HG03039 (cell line): ENCODE measurements around the gene RAB40B.
"Not testable (repeated sequence)": the region's sequence is repeated elsewhere in the genome, so short reads cannot be mapped to it uniquely, and the experiment has no call there.

Experiments
- ATAC-seq: cut with Tn5 transposase; IDR thresholded peaks from one replicate; pipeline ENCODE4 v1.9.1; 2021; ENCODE audit warnings: mild to moderate bottlenecking, moderate library complexity; ENCODE audit not compliant: unreplicated experiment

The RAB40B gene

GRCh38 chr17:82668631-82669099, 29.8 kb downstream of the RAB40B start:
- ATAC-seq: no peak

- no peak for ATAC-seq
Observed at GRCh38 chr17:82668024-82668630, 30.4 kb downstream of the RAB40B start.

DNA sequence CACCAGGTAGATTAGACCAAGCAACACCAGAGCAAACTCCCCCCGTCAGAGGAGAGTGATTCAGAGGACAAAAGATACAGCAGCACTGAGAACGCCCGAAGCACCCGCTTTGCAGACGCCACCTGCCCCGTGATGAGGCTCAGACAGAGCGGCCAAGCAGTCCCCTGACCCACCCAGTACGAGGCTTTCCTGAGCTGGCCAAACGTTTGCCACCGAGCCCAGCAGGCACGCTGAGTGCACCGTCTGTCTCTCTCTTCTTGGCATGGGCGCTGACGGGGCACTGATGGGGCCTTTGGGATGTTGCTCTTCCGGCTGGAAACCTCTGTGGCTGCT, 30.9 kb downstream of the RAB40B start:
- no peak for ATAC-seq

DNA sequence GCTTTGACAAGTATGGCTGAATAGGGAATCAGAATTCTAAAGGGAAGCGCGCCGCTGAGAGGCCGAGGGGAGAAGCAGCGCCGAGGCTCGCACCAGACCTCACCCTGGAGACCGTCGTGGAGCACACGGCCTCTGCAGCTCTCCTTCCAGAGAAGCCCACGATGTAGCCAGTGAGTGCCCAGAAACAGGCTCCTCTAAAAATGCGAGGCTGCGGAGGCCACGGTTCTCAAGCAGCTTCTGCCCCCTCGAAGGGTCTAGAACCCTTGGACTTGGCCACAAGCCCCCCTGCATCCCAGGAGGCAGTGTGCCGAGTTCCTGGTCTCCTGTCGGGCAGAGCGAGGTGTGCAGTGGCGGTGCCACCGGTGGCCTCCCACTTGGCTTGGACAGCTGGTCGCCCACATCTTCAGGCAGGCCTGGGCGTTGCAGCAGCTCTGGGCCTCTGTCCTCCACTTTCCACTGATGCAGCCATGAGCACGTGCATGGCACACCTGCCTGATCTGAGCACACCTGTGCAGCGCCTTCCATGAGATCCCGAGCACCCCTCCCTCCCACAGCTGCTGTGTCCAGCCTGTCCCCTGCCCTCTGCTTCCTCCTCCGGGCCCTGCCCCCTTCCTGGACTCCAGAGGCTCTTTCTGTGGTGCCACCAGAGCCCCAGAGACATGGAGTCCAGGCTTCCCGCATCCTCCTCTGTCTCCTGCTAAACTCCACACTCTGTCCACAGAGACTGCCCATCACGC, 31.4 kb downstream of the RAB40B start:
- ATAC-seq: no peak

DNA sequence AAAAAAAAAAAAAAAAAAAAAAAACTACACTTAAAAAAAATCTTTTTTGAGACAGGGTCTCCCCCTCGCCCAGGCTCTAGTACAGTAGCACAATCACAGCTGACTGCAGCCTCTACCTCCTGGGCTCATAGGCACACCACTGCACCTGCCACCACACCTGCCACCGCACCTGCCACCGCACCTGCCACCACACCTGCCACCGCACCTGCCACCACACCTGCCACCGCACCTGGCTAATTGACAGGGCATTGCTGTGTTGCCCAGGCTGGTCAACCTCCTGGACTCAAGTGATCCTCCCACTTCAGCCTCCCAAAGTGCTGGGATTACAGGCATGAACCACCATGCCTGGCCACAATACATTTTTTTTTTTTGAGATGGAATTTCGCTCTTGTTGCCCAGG, 32.6 kb downstream of the RAB40B start:
- no peak for ATAC-seq

DNA sequence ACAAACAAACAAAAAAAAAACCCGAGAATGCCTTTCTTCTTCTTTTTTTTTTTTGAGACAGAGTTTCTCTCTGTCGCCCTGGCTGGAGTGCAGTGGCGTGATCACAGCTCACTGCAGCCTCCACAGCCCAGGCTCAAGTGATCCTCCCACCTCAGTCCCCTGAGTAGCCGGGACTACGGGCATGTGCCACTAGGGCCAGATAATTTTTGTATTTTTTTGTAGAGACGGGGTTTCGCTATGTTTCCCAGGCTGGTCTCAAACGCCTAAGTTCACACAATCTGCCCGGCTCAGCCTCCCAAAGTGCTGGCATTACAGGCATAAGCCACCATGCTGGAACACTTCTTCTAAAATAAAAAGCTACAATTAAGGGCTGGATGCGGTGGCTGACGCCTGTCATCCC, 33.3 kb downstream of the RAB40B start:
- ATAC-seq: no peak

GRCh38 chr17:82664701-82665182, 33.8 kb downstream of the RAB40B start:
- no peak for ATAC-seq

GRCh38 chr17:82664276-82664575, 34.3 kb downstream of the RAB40B start:
- no peak for ATAC-seq

DNA sequence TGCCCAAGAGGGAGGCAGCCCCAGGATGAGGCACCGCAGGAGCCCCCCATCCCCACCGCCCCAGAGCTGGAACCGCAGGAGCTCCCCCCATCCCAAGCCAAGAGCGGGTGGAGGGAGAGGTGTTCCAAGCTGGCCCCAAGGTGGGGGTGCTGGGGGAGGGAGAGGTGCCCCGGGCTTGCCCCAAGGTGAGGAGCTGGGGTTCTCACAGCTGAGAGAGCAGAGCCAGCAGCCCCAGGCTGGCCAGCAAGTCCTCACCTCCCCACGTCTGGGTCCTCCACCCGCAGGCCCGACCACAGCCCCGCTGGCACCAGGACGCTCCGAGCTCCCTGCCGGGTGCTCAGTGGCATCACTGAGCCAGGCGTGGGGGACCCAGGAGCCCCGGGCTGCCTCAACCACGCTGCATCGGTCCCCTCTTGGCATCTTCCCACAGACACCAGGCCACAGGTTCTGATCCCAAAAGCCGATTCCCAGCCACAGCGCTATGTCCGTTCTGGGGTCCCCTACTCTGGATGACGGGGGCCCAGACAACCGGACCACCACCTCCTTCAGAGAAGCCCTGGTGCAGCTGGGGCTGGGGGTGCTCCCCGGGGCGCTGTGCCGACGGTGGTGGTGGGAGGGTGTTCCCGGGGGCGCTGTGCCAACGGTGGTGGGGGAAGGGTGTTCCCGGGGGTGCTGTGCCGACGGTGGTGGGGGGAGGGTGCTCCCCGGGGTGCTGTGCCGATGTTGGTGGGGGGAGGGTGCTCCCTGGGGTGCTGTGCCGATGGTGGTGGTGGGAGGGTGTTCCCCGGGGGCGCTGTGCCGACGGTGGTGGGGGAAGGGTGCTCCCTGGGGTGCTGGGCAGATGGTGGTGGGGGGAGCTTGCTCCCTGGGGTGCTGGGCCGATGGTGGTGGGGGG, 34.9 kb downstream of the RAB40B start:
- no peak for ATAC-seq

DNA sequence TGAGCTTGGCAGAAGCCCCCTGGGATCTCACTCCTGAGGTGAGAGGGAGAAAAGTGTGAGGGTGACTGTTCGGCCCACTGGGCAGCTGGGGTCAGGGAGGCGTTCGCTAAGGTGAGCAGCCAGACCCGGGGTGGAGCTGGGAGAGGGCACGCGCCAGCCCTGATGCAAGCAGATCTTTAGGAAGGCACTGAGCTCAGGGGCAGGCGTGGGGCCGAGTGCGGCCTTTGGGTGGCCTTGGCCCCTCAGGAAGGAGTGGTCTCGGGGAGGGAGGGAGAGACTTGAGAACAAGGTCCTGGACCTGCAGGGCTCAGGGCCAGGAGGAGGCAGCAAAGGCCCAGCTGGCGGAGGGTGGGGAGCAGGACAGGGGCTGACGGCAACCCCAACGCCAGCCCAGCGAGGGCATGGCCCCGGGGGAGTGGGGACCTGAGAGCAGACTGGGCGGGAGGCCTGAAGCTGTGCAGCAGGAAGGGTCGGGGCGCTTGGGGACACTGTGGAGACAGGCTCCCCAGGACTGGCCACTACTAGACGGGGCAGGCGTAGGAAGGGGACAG, 35.7 kb downstream of the RAB40B start:
- ATAC-seq: no peak

- ATAC-seq: no peak
Observed at GRCh38 chr17:82661717-82662683, 36.5 kb downstream of the RAB40B start.

- ATAC-seq: no peak
Observed at GRCh38 chr17:82659886-82660285, 38.6 kb downstream of the RAB40B start.

DNA sequence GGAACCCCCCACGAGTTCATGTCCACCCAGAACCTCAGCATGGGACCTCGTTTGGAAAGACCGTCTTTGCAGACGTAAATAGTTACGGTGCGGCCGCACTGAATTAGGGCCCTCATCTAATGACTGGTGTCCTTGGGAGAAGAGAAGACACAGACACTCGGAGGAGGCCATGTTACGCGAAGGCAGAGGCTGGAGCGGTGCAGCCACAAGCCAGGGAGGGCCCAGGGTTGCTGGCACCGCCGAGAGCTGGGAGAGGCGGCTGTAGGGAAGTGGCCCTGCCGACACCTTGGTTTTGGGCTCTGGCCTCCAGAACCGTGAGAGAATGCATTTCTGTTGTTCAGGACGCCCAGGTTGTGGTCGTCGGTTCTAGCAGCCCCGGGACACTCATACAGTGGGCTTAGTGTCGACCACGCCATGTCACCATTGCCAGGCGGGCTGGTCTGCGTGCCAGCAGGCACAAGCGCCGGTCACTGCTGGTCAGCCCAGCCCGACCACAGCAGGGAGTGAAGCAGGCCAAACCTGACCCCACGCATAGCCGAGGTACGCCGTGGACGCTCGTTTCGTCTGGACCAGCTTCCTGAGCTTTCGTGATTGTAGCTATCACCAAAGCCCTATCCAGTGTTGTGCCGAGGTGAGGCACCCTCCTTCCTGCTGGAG, 39.6 kb downstream of the RAB40B start:
- no peak for ATAC-seq

DNA sequence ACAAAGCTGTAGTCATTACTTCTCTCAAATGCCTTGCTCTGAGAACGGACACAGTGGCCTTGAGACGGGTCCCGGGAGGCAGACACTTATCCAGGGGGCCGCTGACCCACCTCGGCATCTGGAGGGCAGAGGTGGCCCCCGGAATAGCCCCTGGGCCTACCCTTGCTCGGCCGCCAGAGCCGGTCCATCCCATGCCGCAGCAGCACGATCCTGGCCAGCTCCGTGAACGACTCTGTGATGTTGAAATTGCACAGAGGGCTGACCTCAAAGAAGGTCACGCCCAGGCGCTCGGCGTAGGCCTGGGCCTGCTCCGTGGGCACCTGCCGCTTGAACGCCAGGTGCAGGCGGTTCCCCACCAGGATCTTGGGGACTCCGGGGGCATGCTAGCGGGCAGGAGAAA, 40.2 kb downstream of the RAB40B start:
- ATAC-seq: no peak

DNA sequence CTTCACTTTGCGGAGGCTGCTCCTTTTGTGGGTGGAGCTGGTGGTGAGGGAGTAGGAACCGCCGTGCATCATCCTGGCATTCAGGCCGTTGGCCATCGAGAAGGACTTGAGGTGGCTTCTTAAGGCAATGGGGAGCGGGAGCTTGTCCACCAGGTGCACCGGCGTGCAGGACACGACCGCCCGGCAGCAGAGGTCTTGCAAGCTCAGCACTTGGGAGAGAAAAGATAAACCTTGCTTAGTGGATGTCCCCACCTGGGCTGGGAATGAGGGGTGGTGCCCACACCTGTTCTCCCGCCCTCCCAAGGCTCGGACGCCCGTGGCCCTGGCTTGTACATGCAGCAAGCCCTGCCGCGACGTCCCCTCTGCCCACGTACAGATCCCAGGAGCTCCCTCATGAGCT, 40.6 kb downstream of the RAB40B start:
- ATAC-seq: no peak

DNA sequence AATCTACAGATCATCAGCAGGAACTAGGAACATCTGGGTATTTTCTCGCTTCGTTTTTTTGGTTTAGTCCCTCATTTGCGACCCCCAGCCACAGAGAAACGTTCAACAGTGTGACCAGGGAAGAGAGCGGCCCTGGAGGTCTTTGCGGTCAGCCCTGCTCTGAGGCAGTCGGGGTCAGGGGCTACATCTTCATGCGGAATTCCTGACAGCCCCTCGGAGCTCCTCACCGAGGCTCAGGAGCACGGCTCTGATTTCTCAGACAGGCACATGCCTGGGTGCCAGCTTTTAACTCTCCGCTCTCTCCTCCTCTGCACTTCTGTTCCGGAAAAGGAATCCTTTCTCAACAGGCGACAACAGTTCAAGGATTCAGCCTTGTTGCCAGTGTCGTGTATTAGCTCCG, 42.2 kb downstream of the RAB40B start:
- no peak for ATAC-seq

DNA sequence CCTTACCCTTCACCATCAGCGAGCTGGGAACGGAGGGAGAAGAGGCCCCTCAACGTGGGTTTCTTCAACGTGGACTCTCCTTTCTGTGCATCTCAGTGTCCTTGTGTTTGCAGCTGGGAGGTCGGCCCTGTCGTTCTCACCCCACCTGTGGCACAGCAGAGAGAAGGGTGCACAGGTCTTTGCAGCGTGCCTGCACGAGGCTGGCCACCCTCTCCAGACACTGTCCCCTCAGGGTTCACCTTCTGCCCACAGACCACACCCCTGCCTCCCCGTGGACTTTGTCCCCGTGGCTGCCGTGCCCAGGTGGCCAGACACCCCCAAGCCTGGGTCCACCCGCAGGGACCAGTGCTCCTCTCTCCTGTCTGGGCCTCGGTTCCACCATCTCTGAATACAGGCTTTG, 43.0 kb downstream of the RAB40B start:
- ATAC-seq: no peak

- ATAC-seq: no peak
Observed at GRCh38 chr17:82655038-82655479, 43.4 kb downstream of the RAB40B start.

GRCh38 chr17:82654611-82655010, 43.9 kb downstream of the RAB40B start:
- ATAC-seq: not testable (repeated sequence)
